K562 (cell line): Measurements from ENCODE around the gene PLEKHB1. TPM values are rescaled to one million over a fixed set of nuclear protein-coding genes. Genes with fewer than 3 reads are reported as not detected.
A peak's percentile ranks its signal among the peaks of the same experiment; 100 is the strongest.

Experiments
- ATF6 ChIP-seq: sonication (generic); formaldehyde crosslinking; IDR thresholded peaks from 2 replicates; pipeline ENCODE4 v1.4.0; 2020; ENCODE audit warnings: mild to moderate bottlenecking, missing genetic modification reagents
- BMI1 ChIP-seq: fragments of 150-350 bp; IDR thresholded peaks from 2 replicates; pipeline ENCODE4 v1.6.1; 2014; ENCODE audit warnings: low read length
- BRF1 ChIP-seq: IDR thresholded peaks from 3 replicates; pipeline ENCODE4 v1.6.1; 2011; ENCODE audit warnings: borderline replicate concordance, mild to moderate bottlenecking; ENCODE audit not compliant: insufficient read length; ENCODE audit errors: extremely low read depth
- CHD7 ChIP-seq: fragments of 200-600 bp; sonication (generic); IDR thresholded peaks from one replicate; pipeline ENCODE4 v1.6.1; 2012; ENCODE audit warnings: mild to moderate bottlenecking, low read depth, low read length, inconsistent platforms
- ERF ChIP-seq: fragments of 450-650 bp; formaldehyde crosslinking; IDR thresholded peaks from 2 replicates; pipeline ENCODE4 v1.4.0; 2020; ENCODE audit warnings: mild to moderate bottlenecking, mixed read lengths
- MAZ ChIP-seq, 2 experiments: fragments of 450-650 bp in 1 of 2; sonication (generic) in 1 of 2; formaldehyde crosslinking; IDR thresholded peaks in 1 of 2; conservative IDR thresholded peaks in 1 of 2; 2 replicates each; pipeline versions ENCODE4 v1.4.0 to v1.5.0; 2020; ENCODE audit warnings: mild to moderate bottlenecking in 1 of 2, missing genetic modification reagents in 1 of 2
- OTX1 ChIP-seq: fragments of 450-650 bp; formaldehyde crosslinking; IDR thresholded peaks from 2 replicates; pipeline ENCODE4 v1.4.0; 2022; ENCODE audit warnings: mild to moderate bottlenecking
- PCBP1 ChIP-seq: fragments of 200-400 bp; formaldehyde crosslinking; IDR thresholded peaks from 2 replicates; pipeline ENCODE4 v1.6.1; 2018; ENCODE audit warnings: mild to moderate bottlenecking, low read depth, low read length; ENCODE audit not compliant: poor library complexity, severe bottlenecking
- POLR2G ChIP-seq: fragments of 200-400 bp; formaldehyde crosslinking; IDR thresholded peaks from 2 replicates; pipeline ENCODE4 v1.6.1; 2017; ENCODE audit warnings: low read depth, mild to moderate bottlenecking, antibody characterized with exemption, low read length, moderate library complexity
- SRSF9 ChIP-seq: fragments of 200-400 bp; formaldehyde crosslinking; IDR thresholded peaks from 2 replicates; pipeline ENCODE4 v1.6.1; 2017; ENCODE audit warnings: low read depth, low read length, borderline replicate concordance
- polyA plus RNA-seq, 8 experiments: library from polyadenylated mRNA; depleted of rRNA in 4 of 8; stranded (reverse) in 5 of 8; unstranded in 3 of 8; fragments of >200 nt; fragmentation: Nextera tagmentation in 2 of 8; fragmentation: Illumina TruSeq in 1 of 8; extraction: Ambion mirVana in 2 of 8; extraction: Trizol in 1 of 8; gene quantifications; 2 replicates each; pipeline versions ENCODE4 v1.2.1 to v1.2.3, GENCODE V29; 2011 to 2014; ENCODE audit warnings: inconsistent platforms in 1 of 8, missing spikeins in 1 of 8
- total RNA-seq, 7 experiments: library from RNA; depleted of rRNA in 6 of 7; stranded (reverse); fragments of >200 nt in 6 of 7; fragmentation: Illumina TruSeq in 2 of 7; extraction: Trizol in 2 of 7; gene quantifications; 2 replicates each; pipeline versions ENCODE4 v1.2.1 to v1.2.3, GENCODE V29; 2011 to 2021; ENCODE audit warnings: low replicate concordance in 1 of 7
- TF ChIP-seq, protein P1 (sequence below): fragments of 450-650 bp; formaldehyde crosslinking; IDR thresholded peaks from 2 replicates; pipeline ENCODE4 v1.4.0; 2020; ENCODE audit warnings: mild to moderate bottlenecking, mixed read lengths

Gene PLEKHB1
- total and polyA plus RNA-seq, 9 of the 15 experiments (the other 6 are each of a cell fraction or from before 2014, with no cell fraction given), result 0.07 to 0.62 (median 0.17) TPM; not detected in 2

DNA sequence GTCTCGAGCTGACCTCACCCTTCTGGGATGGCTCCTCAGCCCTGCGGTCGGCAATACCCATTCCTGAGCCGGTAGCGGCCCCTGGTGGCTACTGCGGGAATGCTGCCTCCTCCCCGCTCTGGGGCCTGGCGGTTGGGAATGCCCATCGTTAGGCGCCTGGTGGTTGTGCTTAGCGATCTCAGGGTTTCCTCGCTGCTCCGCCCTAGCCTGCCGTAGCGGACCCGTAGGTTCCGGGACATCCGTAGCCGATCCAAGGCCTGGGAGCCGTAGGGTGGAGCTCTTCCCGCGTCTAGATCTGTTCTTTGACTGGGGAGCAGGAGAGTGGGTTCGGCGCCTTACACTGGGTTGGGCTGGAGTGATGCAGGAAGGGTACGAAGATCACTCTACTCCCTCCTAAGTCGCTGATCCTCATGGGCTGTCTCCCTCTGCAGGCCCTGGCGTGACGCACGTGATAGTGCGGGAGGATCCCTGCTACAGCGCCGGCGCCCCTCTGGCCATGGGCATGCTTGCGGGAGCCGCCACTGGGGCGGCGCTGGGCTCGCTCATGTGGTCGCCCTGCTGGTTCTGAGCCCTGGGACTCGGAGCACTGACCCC lies 14.8 kb downstream of the PLEKHB1 start (continued):
- TF ChIP-seq, protein P1, sequence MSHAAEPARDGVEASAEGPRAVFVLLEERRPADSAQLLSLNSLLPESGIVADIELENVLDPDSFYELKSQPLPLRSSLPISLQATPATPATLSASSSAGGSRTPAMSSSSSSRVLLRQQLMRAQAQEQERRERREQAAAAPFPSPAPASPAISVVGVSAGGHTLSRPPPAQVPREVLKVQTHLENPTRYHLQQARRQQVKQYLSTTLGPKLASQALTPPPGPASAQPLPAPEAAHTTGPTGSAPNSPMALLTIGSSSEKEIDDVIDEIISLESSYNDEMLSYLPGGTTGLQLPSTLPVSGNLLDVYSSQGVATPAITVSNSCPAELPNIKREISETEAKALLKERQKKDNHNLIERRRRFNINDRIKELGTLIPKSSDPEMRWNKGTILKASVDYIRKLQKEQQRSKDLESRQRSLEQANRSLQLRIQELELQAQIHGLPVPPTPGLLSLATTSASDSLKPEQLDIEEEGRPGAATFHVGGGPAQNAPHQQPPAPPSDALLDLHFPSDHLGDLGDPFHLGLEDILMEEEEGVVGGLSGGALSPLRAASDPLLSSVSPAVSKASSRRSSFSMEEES (CRISPR knock-in tag), result no peak
- TF ChIP-seq BMI1, result no peak
- TF ChIP-seq OTX1 (CRISPR knock-in tag), result no peak
- TF ChIP-seq MAZ (CRISPR knock-in tag; conservative IDR thresholded peaks at IDR 0.05 in 1 of 2, IDR thresholded peaks at IDR 0.05 in 1 of 2), result peak; percentile 23 to 76; a peak in 2 of 4 replicates
- TF ChIP-seq PCBP1, result no peak
- no peak for TF ChIP-seq BRF1
- TF ChIP-seq POLR2G, result 0 out of 2 replicates have a peak, but pooled peaks have one; percentile 6
- 0 out of 2 replicates have a peak, but pooled peaks have one; percentile 44 for TF ChIP-seq ERF (CRISPR knock-in tag)
- TF ChIP-seq ATF6, result no peak
- TF ChIP-seq SRSF9, result no peak
- no peak for TF ChIP-seq CHD7
